NCI-H1048 (cell line): ENCODE data around the gene PRPF31.
A peak's percentile ranks its signal among the peaks of the same experiment; 100 is the strongest.

Experiments
- DNase-seq: peaks from one replicate; lab custom pipeline; 2025; lab: John Stamatoyannopoulos, UW

The PRPF31 gene

GRCh38 chr19:54107876-54108490 lies 7.6 kb upstream of the PRPF31 start:
- no peak for DNase-seq

GRCh38 chr19:54108496-54108895 lies 7.1 kb upstream of the PRPF31 start:
- DNase-seq = no peak

DNA sequence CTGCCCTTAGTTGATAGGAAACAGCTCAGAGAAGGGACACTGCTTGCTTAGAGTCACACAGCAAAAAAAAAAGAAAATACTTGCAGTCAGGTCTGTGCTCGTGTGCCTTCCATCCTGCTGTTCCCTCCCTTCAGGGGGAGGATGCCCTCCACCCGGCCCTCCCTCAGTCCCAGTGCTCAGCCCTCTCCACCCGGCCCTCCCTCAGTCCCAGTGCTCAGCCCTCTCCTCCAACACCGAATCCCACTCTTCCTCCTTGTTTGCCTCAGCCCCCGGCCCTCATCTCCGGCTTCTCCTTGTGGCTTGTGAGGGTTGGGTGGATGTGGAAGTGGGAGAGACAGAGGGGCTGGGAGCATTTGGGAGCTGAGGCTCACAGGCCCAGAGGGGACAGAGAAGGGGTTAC lies 5.9 kb upstream of the PRPF31 start:
- no peak for DNase-seq

DNA sequence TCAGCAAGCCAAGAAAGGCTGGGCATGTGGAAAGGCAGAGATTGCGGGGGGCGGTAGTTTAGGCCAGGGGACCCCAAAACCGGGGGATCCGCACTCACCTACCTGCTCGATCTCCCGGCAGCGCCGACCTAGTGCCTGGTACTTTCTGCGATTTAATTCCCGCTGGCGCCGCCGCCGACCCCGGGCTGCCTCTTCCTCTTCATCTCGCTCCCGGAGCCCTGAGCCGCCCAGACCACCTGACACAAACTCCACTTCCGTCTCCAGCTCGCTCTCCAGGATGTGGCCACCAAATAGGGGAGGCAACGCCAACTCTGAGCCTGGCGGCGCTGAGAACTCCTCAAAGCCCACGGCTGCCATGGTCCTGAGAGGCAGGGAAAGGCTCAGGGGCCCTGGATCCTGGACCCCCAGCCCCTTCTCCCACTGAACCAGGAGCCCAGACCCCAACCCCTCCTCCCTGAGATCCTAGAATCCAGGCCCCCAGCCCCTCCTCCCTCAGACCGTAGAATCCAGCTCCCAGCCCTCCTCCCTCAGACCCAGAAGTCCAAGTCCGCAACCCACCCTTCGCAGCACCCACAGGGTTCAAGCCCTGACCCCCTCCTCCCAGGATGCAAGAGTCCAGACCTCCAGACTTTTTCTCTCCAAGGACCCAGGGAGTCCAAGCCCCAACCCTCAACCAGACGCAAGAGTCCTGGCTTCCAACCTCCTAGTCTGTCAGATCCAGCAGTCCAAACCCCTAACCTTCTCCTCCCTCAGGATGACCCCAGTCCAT lies 1.0 kb upstream of the PRPF31 start:
- DNase-seq = no peak

GRCh38 chr19:54121259-54121658 lies 5.7 kb downstream of the PRPF31 start:
- DNase-seq = no peak

GRCh38 chr19:54123682-54124081 lies 8.1 kb downstream of the PRPF31 start:
- no peak for DNase-seq

- DNase-seq = no peak
Measured at GRCh38 chr19:54124393-54124792, 8.8 kb downstream of the PRPF31 start.

DNA sequence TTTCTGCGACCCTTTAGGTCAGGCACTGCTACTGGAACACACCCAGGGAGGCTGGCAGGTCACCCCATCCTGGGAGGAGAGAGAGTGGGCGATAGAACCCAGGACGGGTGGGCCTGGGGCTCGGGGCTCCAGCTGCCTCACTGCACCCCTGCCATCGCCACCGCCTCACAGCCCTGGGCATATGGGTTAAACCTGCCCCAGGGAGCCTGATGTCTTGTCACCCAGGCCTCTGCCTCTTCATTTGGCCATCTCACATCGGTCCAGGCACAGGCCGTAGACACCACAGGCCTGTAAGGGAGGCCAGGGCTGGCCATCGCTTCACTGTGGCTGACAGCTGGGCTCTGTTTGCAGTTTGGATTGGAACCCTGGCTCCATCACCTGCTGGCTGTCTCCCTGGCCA lies 10.2 kb downstream of the PRPF31 start:
- DNase-seq = no peak

DNA sequence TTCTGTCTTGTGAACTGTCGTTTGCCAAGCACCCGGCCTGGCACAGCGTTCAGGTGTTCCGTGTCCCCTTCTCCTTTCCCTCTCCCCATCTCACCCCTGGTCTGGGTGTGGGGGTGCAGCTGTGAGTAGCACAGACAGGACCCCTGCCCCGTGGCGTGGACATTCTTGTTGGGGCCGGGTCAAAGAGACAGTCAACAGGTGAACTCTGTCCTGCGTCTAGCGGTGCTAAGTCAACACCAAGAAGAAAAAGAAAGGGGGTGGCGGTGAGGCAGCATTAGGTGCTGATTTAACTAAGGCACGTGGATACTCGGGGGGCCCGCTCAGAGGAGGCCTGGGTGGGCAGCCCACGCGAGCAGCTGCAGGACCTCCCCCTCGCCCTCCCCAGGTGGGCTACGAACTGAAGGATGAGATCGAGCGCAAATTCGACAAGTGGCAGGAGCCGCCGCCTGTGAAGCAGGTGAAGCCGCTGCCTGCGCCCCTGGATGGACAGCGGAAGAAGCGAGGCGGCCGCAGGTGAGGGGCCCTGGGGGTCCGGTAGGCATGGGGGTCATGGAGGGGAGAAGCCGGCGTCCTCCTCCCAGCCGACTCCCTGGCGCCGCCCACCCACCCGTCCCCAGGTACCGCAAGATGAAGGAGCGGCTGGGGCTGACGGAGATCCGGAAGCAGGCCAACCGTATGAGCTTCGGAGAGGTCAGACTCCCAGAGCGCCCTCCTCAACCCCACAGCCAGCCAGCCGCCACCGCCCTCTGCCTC lies 12.3 kb downstream of the PRPF31 start:
- no peak for DNase-seq

DNA sequence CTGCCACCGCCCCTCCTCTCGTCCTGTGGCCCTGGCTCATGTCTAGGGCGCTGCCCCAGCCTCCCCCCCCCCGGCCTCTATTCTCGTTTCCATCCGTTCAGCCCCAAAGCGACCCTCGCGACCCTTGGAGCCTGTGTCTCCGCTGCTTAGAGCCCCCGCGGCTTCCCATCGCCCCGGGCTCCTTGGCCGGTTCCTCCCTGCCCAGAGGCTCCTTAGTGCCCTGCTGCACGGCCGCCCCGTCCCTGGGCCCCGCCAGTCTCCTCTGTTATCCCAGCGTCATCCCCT lies 12.8 kb downstream of the PRPF31 start:
- no peak for DNase-seq

- no peak for DNase-seq
Measured at GRCh38 chr19:54128796-54129616, 13.5 kb downstream of the PRPF31 start.

GRCh38 chr19:54129617-54129996 lies 14.1 kb downstream of the PRPF31 start:
- DNase-seq = no peak

DNA sequence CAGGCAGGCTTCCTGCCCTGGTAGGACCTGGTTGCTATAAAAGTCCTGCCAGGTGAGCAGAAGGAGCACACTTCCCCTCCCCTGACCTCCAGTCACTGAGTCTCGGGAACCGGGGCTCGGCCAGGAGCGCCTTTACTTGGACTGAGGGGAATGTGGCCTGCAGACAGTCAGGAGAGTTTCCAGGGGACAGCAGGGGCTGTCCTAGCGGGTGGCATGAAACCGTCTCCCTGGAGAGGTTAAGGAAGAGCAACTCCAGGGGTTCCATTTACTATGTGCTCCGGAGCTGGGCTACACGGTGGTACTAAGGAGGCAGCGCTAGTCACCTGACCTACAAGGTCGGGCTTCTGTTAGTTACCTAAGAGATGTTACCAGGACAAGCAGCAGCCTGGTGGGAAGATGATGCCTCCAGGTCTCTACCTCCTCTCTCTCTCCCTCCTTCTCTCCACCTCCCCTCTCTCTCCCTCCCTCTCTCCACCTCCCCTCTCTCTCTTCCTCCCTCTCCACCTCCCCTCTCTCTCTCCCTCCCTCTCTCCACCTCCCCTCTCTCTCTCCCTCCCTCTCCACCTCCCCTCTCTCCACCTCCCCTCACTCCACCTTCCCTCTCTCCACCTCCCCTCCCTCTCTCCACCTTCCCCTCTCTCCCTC lies 17.9 kb downstream of the PRPF31 start:
- DNase-seq = no peak

DNA sequence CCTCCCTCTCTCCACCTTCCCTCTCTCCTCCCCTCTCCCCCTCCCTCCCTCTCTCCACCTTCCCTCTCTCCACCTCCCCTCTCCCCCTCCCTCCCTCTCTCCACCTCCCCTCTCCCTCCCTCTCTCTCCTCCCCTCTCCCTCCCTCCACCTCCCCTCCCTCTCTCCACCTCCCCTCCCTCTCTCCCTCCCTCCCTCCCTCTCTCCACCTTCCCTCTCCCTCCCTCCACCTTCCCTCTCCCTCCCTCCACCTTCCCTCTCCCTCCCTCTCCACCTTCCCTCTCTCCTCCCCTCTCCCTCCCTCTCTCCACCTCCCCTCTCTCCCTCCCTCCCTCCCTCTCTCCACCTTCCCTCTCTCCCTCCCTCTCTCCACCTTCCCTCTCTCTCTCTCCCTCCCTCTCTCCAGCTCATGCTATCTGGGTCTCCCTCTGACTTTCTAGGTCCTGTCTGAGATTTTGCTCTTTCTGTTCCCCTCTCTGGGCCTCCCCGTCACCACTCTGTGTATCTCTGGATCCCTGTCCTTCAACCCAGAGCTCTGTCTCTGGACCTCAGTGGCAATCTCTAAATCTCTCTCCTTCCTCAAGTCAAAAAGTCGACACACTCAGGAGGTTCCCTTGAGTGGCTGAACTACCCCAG lies 18.5 kb downstream of the PRPF31 start:
- no peak for DNase-seq

- DNase-seq = no peak
Measured at GRCh38 chr19:54136086-54136863, 20.7 kb downstream of the PRPF31 start.

DNA sequence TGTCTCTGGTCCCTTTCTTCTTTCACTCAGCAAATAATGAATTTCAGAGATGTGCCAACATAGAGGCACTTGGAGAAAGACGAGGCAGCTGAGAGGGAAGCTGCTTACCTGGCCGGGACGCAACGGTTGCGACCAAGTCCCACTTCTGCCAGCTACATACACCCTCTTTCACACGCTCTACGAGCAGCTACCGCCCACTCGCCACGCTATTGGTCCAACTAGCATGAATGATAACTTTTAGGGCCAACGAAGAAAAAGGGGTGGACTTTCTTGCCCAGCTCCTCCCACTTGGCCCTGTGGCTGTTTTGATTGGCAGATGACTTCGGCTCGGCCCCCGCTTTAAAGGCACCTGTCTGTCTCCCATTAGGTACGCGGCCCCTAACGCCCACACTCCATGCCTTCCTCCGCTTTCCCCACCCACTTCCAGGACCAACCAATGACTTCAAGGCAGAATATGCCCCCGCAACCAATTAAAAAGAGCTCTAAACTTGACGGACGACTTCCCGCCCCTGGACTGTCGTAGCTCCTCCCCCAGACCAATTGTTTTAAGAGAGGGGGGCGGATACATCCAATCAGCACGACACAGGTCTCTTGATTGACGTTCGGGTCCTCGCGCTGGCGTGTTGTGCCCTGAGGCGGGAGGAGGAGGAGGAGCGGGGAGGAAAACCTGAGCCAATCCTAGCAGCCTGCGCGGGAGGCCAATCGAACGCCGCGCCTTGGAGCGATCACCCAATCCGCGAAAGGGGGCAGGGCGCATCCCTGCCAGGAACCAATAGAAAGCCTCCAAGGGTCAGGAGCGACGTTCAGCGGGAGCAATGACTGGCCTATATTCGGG lies 21.5 kb downstream of the PRPF31 start:
- peak; percentile 97 for DNase-seq

- DNase-seq = no peak
Measured at GRCh38 chr19:54137699-54138488, 22.3 kb downstream of the PRPF31 start, which contains the start of gene CNOT3. Gene CNOT3, plus strand, starts transcription at chr19:54137762. Its CDS starts 5,217 bp downstream, at chr19:54142979.

DNA sequence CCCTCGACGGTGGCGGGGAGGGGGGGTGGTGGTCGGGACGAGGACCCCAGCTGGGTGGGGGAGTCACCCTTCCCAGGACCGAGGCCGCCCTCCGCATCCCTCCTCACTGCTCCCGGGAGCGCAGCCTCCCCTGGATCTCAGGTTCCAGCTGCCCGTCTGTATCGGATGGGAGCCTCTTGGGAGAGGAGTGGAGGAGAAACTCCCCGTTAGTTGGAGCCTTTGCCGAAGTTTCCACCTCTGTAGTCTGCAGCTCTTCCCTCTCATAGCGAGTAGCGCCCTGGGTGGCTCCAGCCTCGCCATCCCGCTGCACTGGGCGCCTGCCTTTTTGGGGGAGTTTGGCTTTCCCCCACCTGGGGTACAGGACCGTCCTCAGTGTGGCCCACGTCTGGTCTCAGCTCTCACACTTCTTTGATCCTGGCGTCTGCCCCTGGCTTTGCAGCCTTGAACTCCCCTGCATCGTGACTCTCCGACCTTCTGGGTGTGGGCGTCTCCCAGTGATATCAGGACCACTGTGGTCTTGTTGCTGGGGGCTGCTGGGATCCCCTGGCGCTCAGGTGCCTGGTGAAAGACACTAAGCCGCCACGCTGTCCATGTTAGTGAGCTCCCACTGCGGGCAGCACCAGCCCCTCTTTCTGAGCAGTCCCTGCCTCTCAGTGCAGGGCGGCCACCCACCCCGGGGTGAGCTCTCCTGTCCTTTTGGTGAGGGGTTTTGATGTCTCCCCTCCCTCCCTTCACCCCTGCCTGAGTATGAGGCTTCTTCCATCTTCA lies 23.1 kb downstream of the PRPF31 start:
- DNase-seq = no peak
